IMR-90 (cell line): ENCODE data around the gene B3GNT5. TPM values are rescaled to one million over a fixed set of nuclear protein-coding genes. Genes with fewer than 3 reads are reported as not detected.

Source experiments
- ATAC-seq: fragments of 200-7000 bp; cut with Tn5 transposase; 2 replicates; pipeline ENCODE4 v1.9.1; 2020; ENCODE audit warnings: low read depth, mild to moderate bottlenecking, moderate library complexity
- BruUV-seq: library from RNA; stranded (reverse); fragments of 400-500 nt; replicated peaks from 2 replicates; lab custom pipeline; 2021; lab: Mats Ljungman, UMichigan
- CTCF ChIA-PET: fragments of 300-600 bp; formaldehyde crosslinking; extraction: SDS; loops from one replicate; lab custom pipeline; 2021; ENCODE audit warnings: antibody characterized with exemption; lab: Yijun Ruan, JAX
- POLR2A ChIA-PET: fragments of 300-600 bp; sonication (Branson Sonifier 250); formaldehyde crosslinking; loops from one replicate; lab custom pipeline; 2022; ENCODE audit warnings: antibody characterized with exemption; ENCODE audit not compliant: unreplicated experiment; lab: Charles Lee
- DNase-seq: peaks from one replicate; pipeline ENCODE4 v3.0.0; 2013
- H2AFZ ChIP-seq: replicated peaks from 2 replicates; pipeline ENCODE3; 2013; ENCODE audit warnings: low read length, mild to moderate bottlenecking; ENCODE audit not compliant: poor library complexity
- H2AK5ac ChIP-seq: 2 replicates; pipeline ENCODE4 v1.6.1; 2013; ENCODE audit warnings: low read depth, low read length, inconsistent platforms
- H2AK9ac ChIP-seq: replicated peaks from 2 replicates; pipeline ENCODE3; 2013; ENCODE audit warnings: mild to moderate bottlenecking, low read depth, low read length, moderate library complexity; ENCODE audit not compliant: poor library complexity
- H2BK120ac ChIP-seq: 2 replicates; pipeline ENCODE4 v1.6.1; 2013; ENCODE audit warnings: low read depth, low read length, inconsistent platforms
- H2BK15ac ChIP-seq: 3 replicates; pipeline ENCODE4 v1.6.1; 2013; ENCODE audit warnings: low read depth, low read length, inconsistent platforms
- H2BK20ac ChIP-seq: 2 replicates; pipeline ENCODE4 v1.6.1; 2013; ENCODE audit warnings: low read depth, mild to moderate bottlenecking, inconsistent platforms, low read length, moderate library complexity
- H2BK5ac ChIP-seq: 2 replicates; pipeline ENCODE4 v1.6.1; 2013; ENCODE audit warnings: mild to moderate bottlenecking, low read depth, low read length, inconsistent platforms; ENCODE audit not compliant: poor library complexity, severe bottlenecking
- H3K14ac ChIP-seq: replicated peaks from 2 replicates; pipeline ENCODE4 v1.6.1; 2013; ENCODE audit warnings: low read depth, low read length, inconsistent platforms
- H3K18ac ChIP-seq: 2 replicates; pipeline ENCODE4 v1.6.1; 2013; ENCODE audit warnings: low read depth, low read length, control low read depth
- H3K23ac ChIP-seq: 2 replicates; pipeline ENCODE4 v1.6.1; 2013; ENCODE audit warnings: low read depth, low read length, inconsistent platforms
- H3K27ac ChIP-seq: 2 replicates; pipeline ENCODE4 v1.5.1; 2013; ENCODE audit warnings: mild to moderate bottlenecking, control low read depth, low read length; ENCODE audit not compliant: insufficient read depth
- H3K27me3 ChIP-seq: 2 replicates; pipeline ENCODE4 v1.6.1; 2013; ENCODE audit warnings: low read length; ENCODE audit not compliant: control insufficient read depth, insufficient read depth
- H3K36me3 ChIP-seq: 2 replicates; pipeline ENCODE4 v1.6.1; 2013; ENCODE audit warnings: low read length, mixed read lengths; ENCODE audit not compliant: control insufficient read depth, insufficient read depth
- H3K4ac ChIP-seq: 2 replicates; pipeline ENCODE4 v1.6.1; 2013; ENCODE audit warnings: low read depth, low read length, inconsistent platforms
- H3K4me1 ChIP-seq: 2 replicates; pipeline ENCODE4 v1.6.1; 2013; ENCODE audit warnings: low read length, mixed read lengths; ENCODE audit not compliant: control insufficient read depth, insufficient read depth
- H3K4me2 ChIP-seq: 2 replicates; pipeline ENCODE4 v1.6.1; 2013; ENCODE audit warnings: low read depth, mild to moderate bottlenecking, control low read depth, low read length, moderate library complexity
- H3K4me3 ChIP-seq: 2 replicates; pipeline ENCODE4 v1.5.1; 2013; ENCODE audit warnings: low read depth, mild to moderate bottlenecking, control low read depth, low read length, moderate library complexity; ENCODE audit not compliant: insufficient read depth
- H3K56ac ChIP-seq: 2 replicates; pipeline ENCODE4 v1.6.1; 2013; ENCODE audit warnings: low read length, inconsistent platforms; ENCODE audit not compliant: insufficient read depth; ENCODE audit errors: extremely low read depth
- H3K79me1 ChIP-seq, 2 experiments: 2 replicates each; pipeline ENCODE4 v1.6.1; 2013; ENCODE audit warnings: low read length in 2 of 2, inconsistent platforms in 1 of 2, low read depth in 1 of 2
- H3K9ac ChIP-seq: 2 replicates; pipeline ENCODE4 v1.6.1; 2013; ENCODE audit warnings: low read depth, low read length, control low read depth
- H3K9me1 ChIP-seq: 2 replicates; pipeline ENCODE4 v1.6.1; 2013; ENCODE audit warnings: low read length, inconsistent platforms; ENCODE audit not compliant: insufficient read depth
- H3K9me3 ChIP-seq: 2 replicates; pipeline ENCODE4 v1.6.1; 2013; ENCODE audit warnings: low read length; ENCODE audit not compliant: control insufficient read depth, insufficient read depth
- H4K20me1 ChIP-seq: 2 replicates; pipeline ENCODE4 v1.6.1; 2013; ENCODE audit warnings: low read length, inconsistent platforms; ENCODE audit not compliant: insufficient read depth
- H4K5ac ChIP-seq: 2 replicates; pipeline ENCODE4 v1.6.1; 2013; ENCODE audit warnings: mild to moderate bottlenecking, low read depth, low read length, control low read depth
- H4K8ac ChIP-seq, 2 experiments: 2 replicates each; pipeline ENCODE4 v1.6.1; 2013; ENCODE audit warnings: low read depth in 2 of 2, low read length in 2 of 2, control low read depth in 1 of 2, inconsistent platforms in 1 of 2
- H4K91ac ChIP-seq: 2 replicates; pipeline ENCODE4 v1.6.1; 2013; ENCODE audit warnings: low read depth, low read length, inconsistent platforms; ENCODE audit not compliant: insufficient read depth
- CEBPB ChIP-seq: IDR thresholded peaks from 2 replicates; pipeline ENCODE4 v1.6.1; 2012; ENCODE audit warnings: low read depth, low read length, improper control_type of control experiment
- FOS ChIP-seq: fragments of 150-350 bp; IDR thresholded peaks from 2 replicates; pipeline ENCODE4 v1.6.1; 2016; ENCODE audit warnings: low read depth, low read length
- NFE2L2 ChIP-seq: fragments of 150-350 bp; IDR thresholded peaks from 2 replicates; pipeline ENCODE4 v1.6.1; 2016; ENCODE audit warnings: low read depth, mild to moderate bottlenecking, low read length
- RAD21 ChIP-seq: IDR thresholded peaks from 2 replicates; pipeline ENCODE4 v1.6.1; 2012; ENCODE audit warnings: low read length, improper control_type of control experiment
- WGBS, 2 experiments: methylation state at CpG; one replicate each; pipeline versions ENCODE4 v1.1.5 to v1.1.7; 2013; ENCODE audit warnings: missing lambda C conversion rate in 2 of 2; ENCODE audit not compliant: insufficient read length in 1 of 2; ENCODE audit errors: extremely low coverage in 2 of 2; 5-methylcytosine and 5-hydroxymethylcytosine counted together
- dilution Hi-C: fragments of 300-500 bp; cut with HindIII; formaldehyde crosslinking; loops from one replicate; pipeline ENCODE4 v1.14.3; 2018; ENCODE audit warnings: low sequenced_read_pairs; ENCODE audit not compliant: unreplicated experiment
- in situ Hi-C: fragments of 300-500 bp; cut with MboI; formaldehyde crosslinking; loops from 3 replicates; pipeline ENCODE4 v1.14.3; 2019; ENCODE audit warnings: low sequenced_read_pairs, inconsistent platforms, mixed read lengths
- intact Hi-C: fragments of 100-400 bp; cut with micrococcal nuclease; formaldehyde crosslinking; loops from 2 replicates; pipeline ENCODE4 v1.10.0; 2022
- polyA plus RNA-seq, 3 experiments: library from polyadenylated mRNA; depleted of rRNA; stranded (reverse); fragments of >200 nt; gene quantifications; 2 replicates each; pipeline ENCODE4 v1.2.3, GENCODE V29; 2012; ENCODE audit warnings: low replicate concordance in 1 of 3
- total RNA-seq: library from RNA; depleted of rRNA; stranded (reverse); fragments of >200 nt; gene quantifications from 2 replicates; pipeline ENCODE4 v1.2.3, GENCODE V29; 2012

The B3GNT5 gene
- total and polyA plus RNA-seq, 2 of the 4 experiments (the other 2 are of a cell fraction) = 1.6 to 3.4 TPM

DNA sequence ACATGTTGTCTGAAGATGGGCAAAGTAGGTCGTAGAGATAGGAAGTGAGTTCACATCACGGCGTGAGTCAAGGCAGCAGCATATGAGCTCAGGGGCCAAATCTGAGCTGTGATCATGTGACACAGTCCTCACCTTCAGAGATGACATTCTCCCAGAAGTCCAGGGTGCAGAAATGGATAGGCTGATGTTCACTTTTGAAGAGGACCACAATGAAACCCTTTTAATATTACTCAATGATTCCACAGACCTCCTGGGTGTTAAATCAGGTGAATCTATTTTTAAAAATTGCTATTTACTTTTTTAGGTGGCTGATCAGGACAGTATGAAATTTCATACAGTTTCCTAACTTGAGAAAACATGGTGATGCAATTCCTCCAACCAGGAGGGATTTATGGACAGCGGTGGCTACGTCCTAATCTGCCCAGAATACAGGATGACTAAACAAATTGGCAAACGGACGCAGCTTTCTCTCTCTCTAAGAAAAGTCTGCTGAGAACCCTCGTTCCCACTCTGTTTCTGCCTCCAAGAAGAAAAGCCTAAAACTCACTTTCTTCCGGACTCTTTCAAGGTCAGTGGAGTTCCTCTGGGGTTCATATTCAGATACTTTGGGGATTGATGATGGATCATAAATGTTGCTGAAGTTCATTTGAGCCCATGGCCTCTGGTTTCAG is 34.4 kb downstream of the B3GNT5 start:
- H4K8ac ChIP-seq = 0 out of 4 replicates have a peak overlapping the region, but pooled peaks of 1 of the 2 experiments have one; percentile 21
- H2AK9ac ChIP-seq = no peak overlapping the region
- H2BK15ac ChIP-seq = no peak overlapping the region
- BruUV-seq = no TSS peak
- peak overlapping the region; percentile 40; the same call in 1 of the 2 replicates for H3K27ac ChIP-seq
- H3K36me3 ChIP-seq = no peaks in the 10 kb centered on the region
- peak overlapping the region; percentile 16 for H4K5ac ChIP-seq
- no peaks in the 10 kb centered on the region for H3K9me3 ChIP-seq
- H3K9ac ChIP-seq = no peak overlapping the region
- peaks cover 7% of the 10 kb centered on the region for H3K4me1 ChIP-seq
- intact Hi-C loops = no loop called here
- H4K91ac ChIP-seq = no peak overlapping the region
- in situ Hi-C loops = no loop called here
- H3K14ac ChIP-seq = no peak overlapping the region
- H2AK5ac ChIP-seq = no peak overlapping the region; the same call in 1 of the 2 replicates
- POLR2A ChIA-PET = no interaction called here
- no peak overlapping the region for H2AFZ ChIP-seq
- H3K4me2 ChIP-seq = peak overlapping the region; percentile 56; the same call in 1 of the 2 replicates
- no peak overlapping the region; the same call in 1 of the 2 replicates for H3K4ac ChIP-seq
- WGBS, 2 experiments = 28% methylated on average over 4 of the region's 9 CpGs; no CpG with 5 or more reads in 1 of the 2 experiments
- H3K79me1 ChIP-seq = no peaks in the 10 kb centered on the region
- H3K23ac ChIP-seq = no peak overlapping the region
- H2BK5ac ChIP-seq = no peak overlapping the region
- no peaks in the 10 kb centered on the region for H4K20me1 ChIP-seq
- H2BK120ac ChIP-seq = 0 out of 2 replicates have a peak overlapping the region, but pooled peaks have one; percentile 30
- ATAC-seq (0 out of 2 replicates have a peak, but pooled peaks have one; percentile 15), DNase-seq (peak; percentile 93)
- peaks cover 3% of the 10 kb centered on the region; the same call in 1 of the 2 replicates for H3K9me1 ChIP-seq
- H3K4me3 ChIP-seq = no peak overlapping the region
- H2BK20ac ChIP-seq = no peak overlapping the region
- no peaks in the 10 kb centered on the region for H3K27me3 ChIP-seq
- H3K18ac ChIP-seq = peak overlapping the region; percentile 9; the same call in 1 of the 2 replicates
- CTCF ChIA-PET = no interaction called here
- no peak overlapping the region for H3K56ac ChIP-seq
- dilution Hi-C loops = no loop called here
- TF ChIP-seq CEBPB (peak; percentile 95), RAD21 (no peak), FOS (peak; percentile 51; the same call in 1 of the 2 replicates), NFE2L2 (peak; percentile 46)
